ENCODE data around the gene CDC37. TPM values are rescaled to one million over a fixed set of nuclear protein-coding genes. Genes with fewer than 3 reads are reported as not detected.

The CDC37 gene
- total RNA-seq: 253 and 263 TPM in 2 replicates

- intact Hi-C loops (cut with micrococcal nuclease): loop anchor here (1.0 to 5.0 kb wide), 16 partner anchors 9 to 1104 kb away; partner anchors contain the start of genes ILF3, RAVER1, TYK2 and ZNF653
Observed at GRCh38 chr19:10403137-10404021, at the start of gene CDC37. Gene CDC37 (minus strand): TSS chr19:10403542. CDS start chr19:10403479, 63 bp downstream.

- intact Hi-C loops (cut with micrococcal nuclease): no loop called here
Observed at GRCh38 chr19:10450853-10451609, 47.7 kb upstream of the CDC37 start.

- intact Hi-C loops (cut with micrococcal nuclease): no loop called here
Observed at GRCh38 chr19:10450191-10450852, 47.0 kb upstream of the CDC37 start.

GRCh38 chr19:10449037-10449436 is 45.7 kb upstream of the CDC37 start:
- intact Hi-C loops (cut with micrococcal nuclease): no loop called here

- intact Hi-C loops (cut with micrococcal nuclease): no loop called here
Observed at GRCh38 chr19:10442698-10443097, 39.4 kb upstream of the CDC37 start.

GRCh38 chr19:10439588-10439987 is 36.2 kb upstream of the CDC37 start:
- intact Hi-C loops (cut with micrococcal nuclease): no loop called here

- intact Hi-C loops (cut with micrococcal nuclease): no loop called here
Observed at GRCh38 chr19:10433131-10433536, 29.8 kb upstream of the CDC37 start.

GRCh38 chr19:10432736-10433130 is 29.4 kb upstream of the CDC37 start:
- intact Hi-C loops (cut with micrococcal nuclease): no loop called here

GRCh38 chr19:10431943-10432735 is 28.8 kb upstream of the CDC37 start:
- intact Hi-C loops (cut with micrococcal nuclease): no loop called here

GRCh38 chr19:10431254-10431942 is 28.1 kb upstream of the CDC37 start:
- intact Hi-C loops (cut with micrococcal nuclease): no loop called here

GRCh38 chr19:10430505-10431253 is 27.3 kb upstream of the CDC37 start:
- intact Hi-C loops (cut with micrococcal nuclease): no loop called here

- intact Hi-C loops (cut with micrococcal nuclease): loop anchor here (1.0 to 10.0 kb wide), 4 partner anchors 13 to 946 kb away; partner anchors contain the start of genes PPAN and SWSAP1
Observed at GRCh38 chr19:10428996-10429381, 25.6 kb upstream of the CDC37 start.

GRCh38 chr19:10427169-10427568 is 23.8 kb upstream of the CDC37 start:
- intact Hi-C loops (cut with micrococcal nuclease): loop anchor here (5.0 to 10.0 kb wide), 2 partner anchors 320 to 948 kb away; partner anchors contain the start of genes PPAN and SWSAP1

GRCh38 chr19:10424011-10424637 is 20.8 kb upstream of the CDC37 start:
- intact Hi-C loops (cut with micrococcal nuclease): loop anchor here (2.0 to 10.0 kb wide), 5 partner anchors 55 to 951 kb away; partner anchors contain the start of genes ILF3, KEAP1, KRI1 and SWSAP1

GRCh38 chr19:10422846-10423245 is 19.5 kb upstream of the CDC37 start:
- intact Hi-C loops (cut with micrococcal nuclease): loop anchor here (5.0 to 10.0 kb wide), 3 partner anchors 79 to 952 kb away; partner anchors contain the start of genes ILF3, KEAP1 and SWSAP1

GRCh38 chr19:10422046-10422461 is 18.7 kb upstream of the CDC37 start:
- intact Hi-C loops (cut with micrococcal nuclease): loop anchor here (5.0 to 10.0 kb wide), 3 partner anchors 80 to 953 kb away; partner anchors contain the start of genes ILF3, KEAP1 and SWSAP1

GRCh38 chr19:10421240-10422045 is 18.1 kb upstream of the CDC37 start:
- intact Hi-C loops (cut with micrococcal nuclease): loop anchor here (1.0 to 10.0 kb wide), 4 partner anchors 9 to 953 kb away; partner anchors contain the start of genes ILF3, KEAP1 and SWSAP1
